Activated T-cell treated with anti-CD3 and anti-CD28 coated beads, Interleukin-2, amount 50 U/mL, for 72 hours (primary cell): ENCODE data around the gene PDE8A. TPM values are rescaled to one million over a fixed set of nuclear protein-coding genes. Genes with fewer than 3 reads are reported as not detected.
A peak's percentile ranks its signal among the peaks of the same experiment; 100 is the strongest.

Experiments
- ATAC-seq, 2 donors: fragments of 150-1000 bp; cut with Tn5 transposase; replicated peaks in 1 of 2; 2 replicates each; pipeline ENCODE4 v1.10.0; 2021; ENCODE audit warnings: moderate library complexity in 2 of 2, mild to moderate bottlenecking in 1 of 2
- DNase-seq, 2 donors: peaks; one replicate each; pipeline ENCODE4 v3.0.0; 2021 to 2022; ENCODE audit warnings: mixed read lengths in 1 of 2
- H3K27ac Mint-ChIP-seq: one replicate; pipeline ENCODE4 v1.8.0; 2022; ENCODE audit warnings: mild to moderate bottlenecking, moderate library complexity, mixed read lengths
- H3K27me3 Mint-ChIP-seq: one replicate; pipeline ENCODE4 v1.8.0; 2022; ENCODE audit warnings: low read depth, mixed read lengths
- H3K36me3 Mint-ChIP-seq, 2 donors: one replicate each; pipeline ENCODE4 v1.8.0; 2022; ENCODE audit warnings: mixed read lengths in 2 of 2, mild to moderate bottlenecking in 1 of 2; ENCODE audit not compliant: insufficient read depth in 2 of 2
- H3K4me1 Mint-ChIP-seq: one replicate; pipeline ENCODE4 v1.8.0; 2022; ENCODE audit warnings: low read depth, mixed read lengths
- H3K4me3 Mint-ChIP-seq, 2 donors: one replicate each; pipeline ENCODE4 v1.8.0; 2022; ENCODE audit warnings: mild to moderate bottlenecking in 2 of 2, mixed read lengths in 2 of 2, moderate library complexity in 2 of 2
- H3K9me3 Mint-ChIP-seq, 2 donors: one replicate each; pipeline ENCODE4 v1.8.0; 2022; ENCODE audit warnings: mixed read lengths in 2 of 2
- total RNA-seq, 2 donors: library from RNA; stranded (reverse); gene quantifications; one replicate each; pipeline ENCODE4 v1.2.3, GENCODE V29; 2022

Gene PDE8A
- 10 to 100 TPM; 31.6 to 37.7 TPM for total RNA-seq

GRCh38 chr15:84981711-84982300 lies at the start of gene PDE8A:
TSS of gene PDE8A (plus strand) at chr15:84981856. CDS start at chr15:84982163, 307 bp downstream.
- H3K4me3 Mint-ChIP-seq, result peak within 1 kb of the TSS; percentile 95 to 98
- no peaks in the 10 kb centered on the region for H3K9me3 Mint-ChIP-seq
- H3K27ac Mint-ChIP-seq, result peak within 1 kb of the TSS; percentile 93
- ATAC-seq (peak; percentile 24 to 29), DNase-seq (peak; percentile 66 to 67)
- H3K36me3 Mint-ChIP-seq, result peaks cover 2% of the 10 kb centered on the region in 2 donors
- H3K4me1 Mint-ChIP-seq, result peaks cover 54% of the 10 kb centered on the region
- H3K27me3 Mint-ChIP-seq, result peaks cover 11% of the 10 kb centered on the region

GRCh38 chr15:84934942-84935729 lies 46.5 kb upstream of the PDE8A start:
- H3K4me1 Mint-ChIP-seq, result peaks cover 5% of the 10 kb centered on the region
- no peak for ATAC-seq
- H3K27ac Mint-ChIP-seq, result no peak overlapping the region
- no peaks in the 10 kb centered on the region for H3K9me3 Mint-ChIP-seq
- H3K4me3 Mint-ChIP-seq, result no peak overlapping the region
- no peaks in the 10 kb centered on the region for H3K36me3 Mint-ChIP-seq
- no peak for DNase-seq
- no peaks in the 10 kb centered on the region for H3K27me3 Mint-ChIP-seq

DNA sequence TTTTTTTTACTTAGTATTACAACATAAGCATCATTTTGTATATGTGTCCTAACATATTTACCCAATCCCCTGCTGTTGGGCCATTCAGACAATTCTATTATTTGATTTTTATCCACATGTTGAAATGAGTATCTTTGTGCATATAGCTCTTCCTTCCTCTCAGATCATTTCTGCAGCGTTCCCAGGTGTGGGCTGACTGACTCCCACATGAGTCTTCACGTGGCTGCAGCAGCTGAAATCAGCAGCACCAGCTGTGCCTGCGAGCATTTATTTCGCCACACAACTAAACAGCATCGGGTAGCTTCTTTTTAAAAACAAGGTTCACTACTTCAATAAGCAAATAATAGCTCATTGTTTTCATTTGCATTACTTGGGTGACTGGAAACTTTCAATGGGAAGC lies 44.5 kb upstream of the PDE8A start:
- no peak overlapping the region for H3K4me3 Mint-ChIP-seq

DNA sequence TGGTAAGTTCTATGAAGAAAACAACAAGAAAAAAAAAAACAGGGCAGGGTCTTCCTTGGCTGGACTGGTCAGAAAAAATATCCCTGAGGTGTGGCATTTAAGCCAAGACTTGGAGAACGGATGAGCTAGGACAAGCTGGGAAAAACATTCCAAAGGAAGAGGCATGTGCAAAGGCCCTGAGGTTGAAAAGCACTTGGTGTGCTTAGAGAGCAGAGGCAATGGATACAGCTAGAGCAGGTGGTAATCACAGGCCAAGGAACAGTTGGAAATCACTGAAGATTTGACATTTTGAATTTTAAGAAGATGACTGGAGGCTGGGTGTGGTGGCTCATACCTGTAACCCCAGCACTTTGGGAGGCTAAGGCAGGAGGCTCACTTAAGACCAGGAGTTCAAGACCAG lies 42.9 kb upstream of the PDE8A start:
- H3K27ac Mint-ChIP-seq, result no peak overlapping the region
- H3K27me3 Mint-ChIP-seq, result no peaks in the 10 kb centered on the region
- H3K36me3 Mint-ChIP-seq, result no peaks in the 10 kb centered on the region

More for the DNA sequence above, 44.5 kb upstream of the PDE8A start:
- H3K27me3 Mint-ChIP-seq, result no peaks in the 10 kb centered on the region
- DNase-seq (no peak), ATAC-seq (no peak)
- no peaks in the 10 kb centered on the region for H3K9me3 Mint-ChIP-seq
- H3K4me1 Mint-ChIP-seq, result peaks cover 5% of the 10 kb centered on the region
- H3K36me3 Mint-ChIP-seq, result no peaks in the 10 kb centered on the region
- H3K27ac Mint-ChIP-seq, result no peak overlapping the region

DNA sequence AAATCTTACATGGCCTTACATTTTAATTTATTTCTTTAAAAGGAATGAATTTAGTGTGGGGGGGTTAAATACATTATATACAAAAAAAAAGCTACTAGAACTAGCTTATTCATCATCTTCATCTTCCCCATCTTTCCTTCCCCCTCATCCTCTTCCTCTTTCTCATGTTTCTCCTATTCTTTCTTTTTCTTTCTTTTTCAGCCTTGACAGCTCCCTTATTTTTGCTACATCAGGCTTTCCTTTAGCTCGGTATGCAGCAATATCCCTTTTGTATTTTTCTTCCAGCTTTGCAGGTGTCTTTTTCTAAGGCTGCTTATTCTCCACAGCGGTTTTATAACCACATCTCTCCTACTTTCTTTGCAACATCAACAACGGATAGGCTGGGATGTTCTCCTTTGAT lies 41.3 kb upstream of the PDE8A start:
- ATAC-seq, result no peak
- H3K27me3 Mint-ChIP-seq, result no peaks in the 10 kb centered on the region
- no peak for DNase-seq
- H3K27ac Mint-ChIP-seq, result no peak overlapping the region
- H3K4me3 Mint-ChIP-seq, result no peak overlapping the region
- H3K4me1 Mint-ChIP-seq, result peaks cover 5% of the 10 kb centered on the region
- H3K36me3 Mint-ChIP-seq, result no peaks in the 10 kb centered on the region
- no peaks in the 10 kb centered on the region for H3K9me3 Mint-ChIP-seq

More for the DNA sequence above, 42.9 kb upstream of the PDE8A start:
- Mint-ChIP-seq H3K4me1 (peaks cover 5% of the 10 kb centered on the region), H3K9me3 (no peaks in the 10 kb centered on the region), H3K4me3 (no peak overlapping the region)
- ATAC-seq, result no peak
- DNase-seq, result no peak

DNA sequence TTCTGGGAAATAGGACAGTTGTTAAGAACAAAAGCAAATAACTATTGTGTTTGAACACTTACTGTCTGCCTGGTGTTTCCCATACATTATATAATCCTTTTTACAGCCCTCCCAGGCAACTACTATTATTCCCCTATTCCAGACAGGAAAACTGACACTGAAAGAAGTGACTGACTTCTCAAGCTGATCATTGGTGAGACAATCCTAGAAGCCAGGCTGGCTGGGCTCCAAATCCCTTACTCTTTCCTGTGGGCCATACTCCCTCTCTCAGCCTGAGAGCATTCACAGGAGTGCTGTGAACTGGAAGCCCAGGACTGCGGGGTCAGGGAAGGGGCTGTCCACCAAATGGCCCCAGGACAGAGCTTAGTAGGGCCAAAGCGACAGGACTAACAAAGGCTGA lies 39.2 kb upstream of the PDE8A start:
- ATAC-seq, result no peak
- Mint-ChIP-seq H3K9me3 (no peaks in the 10 kb centered on the region), H3K4me3 (no peak overlapping the region), H3K27ac (no peak overlapping the region), H3K36me3 (no peaks in the 10 kb centered on the region), H3K27me3 (no peaks in the 10 kb centered on the region), H3K4me1 (no peaks in the 10 kb centered on the region)
- DNase-seq, result no peak

DNA sequence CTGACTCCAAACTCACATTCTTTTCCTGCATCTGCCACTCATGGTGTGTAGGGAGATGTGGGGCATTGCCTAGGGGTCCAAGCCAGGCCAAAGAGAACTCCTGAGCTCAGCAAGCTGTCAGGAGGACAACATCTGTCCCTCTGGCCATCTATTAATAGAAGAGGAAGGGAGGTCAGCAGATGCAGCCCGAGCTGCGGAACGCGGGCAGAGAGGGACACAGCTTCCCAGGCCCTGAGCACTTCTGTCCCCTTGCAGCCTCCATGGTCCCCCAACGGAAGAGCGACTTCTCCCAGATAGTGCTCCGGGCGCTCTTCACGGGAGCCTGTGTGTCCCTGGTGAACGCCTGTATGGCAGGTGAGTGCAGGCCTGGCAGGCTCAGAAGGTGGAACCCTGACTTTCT lies 37.3 kb upstream of the PDE8A start:
- ATAC-seq, result no peak
- DNase-seq, result no peak
- H3K36me3 Mint-ChIP-seq, result no peaks in the 10 kb centered on the region

GRCh38 chr15:84944861-84945260 lies 36.8 kb upstream of the PDE8A start:
- H3K4me1 Mint-ChIP-seq, result no peaks in the 10 kb centered on the region
- H3K9me3 Mint-ChIP-seq, result no peaks in the 10 kb centered on the region
- H3K36me3 Mint-ChIP-seq, result no peaks in the 10 kb centered on the region
- H3K27ac Mint-ChIP-seq, result no peak overlapping the region
- ATAC-seq (no peak), DNase-seq (no peak)
- no peak overlapping the region for H3K4me3 Mint-ChIP-seq
- no peaks in the 10 kb centered on the region for H3K27me3 Mint-ChIP-seq

More for the DNA sequence above, 37.3 kb upstream of the PDE8A start:
- no peaks in the 10 kb centered on the region for H3K4me1 Mint-ChIP-seq
- H3K9me3 Mint-ChIP-seq, result no peaks in the 10 kb centered on the region
- no peaks in the 10 kb centered on the region for H3K27me3 Mint-ChIP-seq
- H3K27ac Mint-ChIP-seq, result no peak overlapping the region
- no peak overlapping the region for H3K4me3 Mint-ChIP-seq

DNA sequence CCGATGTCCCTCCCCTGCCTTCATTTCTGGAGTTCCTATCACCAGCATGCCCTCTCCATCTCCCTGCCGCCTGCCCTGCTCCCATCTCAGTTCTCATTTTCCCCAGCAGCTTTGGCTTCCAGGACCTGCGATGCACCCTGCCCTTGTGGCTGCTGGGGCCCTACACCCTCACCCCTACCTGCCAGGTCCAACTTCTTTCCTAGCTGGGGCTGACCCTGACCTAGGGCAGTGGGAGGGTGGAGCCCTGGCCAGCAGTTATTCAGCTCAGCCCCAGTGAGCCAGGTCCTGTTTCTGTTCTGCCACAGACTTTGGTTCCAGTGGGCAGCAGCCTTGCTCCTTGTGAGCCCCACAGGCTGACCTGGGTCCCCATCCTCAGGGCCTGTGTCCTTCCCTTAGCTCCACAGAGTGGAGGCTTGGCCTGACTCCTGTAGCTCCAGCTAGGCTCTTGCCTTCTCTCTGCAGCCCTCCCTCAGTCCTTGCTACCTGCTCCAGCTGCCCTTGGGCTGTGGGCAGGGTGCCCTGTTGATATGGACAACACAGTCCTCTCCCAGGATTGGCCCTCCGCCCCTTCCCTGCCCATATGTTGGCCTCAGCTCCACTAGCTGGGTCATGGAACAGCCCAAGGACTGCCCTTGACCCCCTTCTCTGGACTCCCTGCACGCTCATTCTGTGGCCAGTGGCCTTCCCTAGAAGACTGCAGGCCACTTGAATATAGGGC lies 34.7 kb upstream of the PDE8A start:
- Mint-ChIP-seq H3K27ac (no peak overlapping the region), H3K9me3 (no peaks in the 10 kb centered on the region), H3K4me1 (no peaks in the 10 kb centered on the region), H3K27me3 (no peaks in the 10 kb centered on the region), H3K4me3 (no peak overlapping the region), H3K36me3 (no peaks in the 10 kb centered on the region)
- DNase-seq (no peak), ATAC-seq (no peak)

DNA sequence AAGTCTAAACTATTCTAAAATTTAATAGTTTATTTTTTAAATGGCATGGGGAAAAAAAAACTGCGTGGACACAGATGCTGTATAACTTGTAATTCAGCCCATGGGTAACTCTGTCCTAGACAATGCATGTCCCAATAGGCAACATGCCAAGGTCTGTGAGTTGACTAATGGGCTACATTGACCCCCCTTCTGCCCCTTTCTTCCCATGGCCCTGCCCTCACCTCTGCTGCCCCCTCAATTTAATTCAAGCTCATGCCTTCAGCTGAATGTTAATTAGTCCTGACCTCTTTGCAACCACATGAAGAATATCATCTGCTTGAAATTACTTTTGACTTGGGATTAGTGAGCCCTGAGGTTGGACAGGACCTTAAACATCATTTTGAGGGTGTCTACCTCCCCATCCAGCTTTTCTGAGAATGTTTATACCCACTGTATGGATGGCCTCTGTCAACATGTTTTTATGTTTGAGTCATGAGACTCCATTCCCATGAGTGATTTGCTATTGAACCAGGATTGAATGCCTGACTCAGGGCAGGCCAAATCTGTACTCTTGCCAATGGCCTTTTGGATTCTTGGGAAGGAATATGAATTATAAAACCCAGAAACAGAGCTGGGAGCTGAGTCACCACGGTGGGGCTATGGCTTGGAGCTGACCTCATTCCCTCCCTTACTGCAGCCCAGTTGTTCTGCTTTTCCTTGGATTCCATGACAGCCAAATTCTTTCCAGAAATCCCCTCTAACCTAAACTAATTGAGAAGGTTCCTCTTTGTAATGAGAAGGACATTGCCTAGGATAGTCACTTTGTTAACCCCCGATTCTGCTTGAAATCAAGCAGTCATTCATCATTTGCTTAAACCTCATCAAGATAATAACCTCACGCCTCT lies 33.5 kb upstream of the PDE8A start:
- Mint-ChIP-seq H3K36me3 (no peaks in the 10 kb centered on the region), H3K4me3 (no peak overlapping the region), H3K27me3 (no peaks in the 10 kb centered on the region), H3K9me3 (no peaks in the 10 kb centered on the region), H3K27ac (no peak overlapping the region), H3K4me1 (no peaks in the 10 kb centered on the region)
- DNase-seq (no peak), ATAC-seq (no peak)

DNA sequence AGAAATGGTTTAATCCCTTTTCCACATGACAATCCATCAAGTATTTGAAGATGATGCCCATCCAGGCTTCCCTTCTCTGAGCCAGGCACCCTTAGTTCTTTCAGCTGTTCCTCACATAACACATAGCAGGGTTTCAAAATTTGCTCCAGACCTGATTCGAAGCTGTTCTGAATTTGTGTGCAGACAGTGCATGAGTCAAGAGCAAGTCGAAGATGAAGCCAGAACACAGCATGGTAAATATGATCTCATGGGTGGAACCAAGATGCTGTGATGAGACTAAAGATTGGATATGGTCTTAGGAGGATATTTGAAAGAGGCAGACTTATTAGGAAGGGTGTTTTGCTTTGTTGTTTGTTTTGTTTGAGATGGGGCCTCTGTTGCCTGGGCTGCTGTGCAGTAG lies 32.6 kb upstream of the PDE8A start:
- ATAC-seq, result no peak
- no peak overlapping the region for H3K4me3 Mint-ChIP-seq
- H3K36me3 Mint-ChIP-seq, result no peaks in the 10 kb centered on the region
- H3K27ac Mint-ChIP-seq, result no peak overlapping the region
- H3K27me3 Mint-ChIP-seq, result no peaks in the 10 kb centered on the region
- H3K9me3 Mint-ChIP-seq, result no peaks in the 10 kb centered on the region
- DNase-seq, result no peak
- no peaks in the 10 kb centered on the region for H3K4me1 Mint-ChIP-seq

- H3K36me3 Mint-ChIP-seq, result no peaks in the 10 kb centered on the region
- ATAC-seq (no peak), DNase-seq (no peak)
- no peak overlapping the region for H3K4me3 Mint-ChIP-seq
- no peaks in the 10 kb centered on the region for H3K9me3 Mint-ChIP-seq
- no peak overlapping the region for H3K27ac Mint-ChIP-seq
- H3K4me1 Mint-ChIP-seq, result no peaks in the 10 kb centered on the region
- peaks cover under 1% of the 10 kb centered on the region for H3K27me3 Mint-ChIP-seq
Measured at GRCh38 chr15:84949845-84950569, 31.6 kb upstream of the PDE8A start.
